Dendritic cell treated with granulocyte-macrophage colony-stimulating factor and Interleukin-4, amounts not matched to agents 40 ng/mL and 50 ng/mL, for 4 days (primary cell): ENCODE data around the gene ZNF335.
"Not testable (repeated sequence)": the region's sequence is repeated elsewhere in the genome, so short reads cannot be mapped to it uniquely, and the experiment has no call there.

Source experiments
- H3K27ac Mint-ChIP-seq: one replicate; pipeline ENCODE4 v1.8.0; 2022; ENCODE audit warnings: mild to moderate bottlenecking, mixed read lengths
- H3K27me3 Mint-ChIP-seq: one replicate; pipeline ENCODE4 v1.8.0; 2022; ENCODE audit warnings: mild to moderate bottlenecking, mixed read lengths
- H3K36me3 Mint-ChIP-seq: one replicate; pipeline ENCODE4 v1.8.0; 2022; ENCODE audit warnings: low read depth, mixed read lengths
- H3K4me1 Mint-ChIP-seq: one replicate; pipeline ENCODE4 v1.8.0; 2022; ENCODE audit warnings: low read depth, mixed read lengths
- H3K4me3 Mint-ChIP-seq: one replicate; pipeline ENCODE4 v1.8.0; 2022; ENCODE audit warnings: mild to moderate bottlenecking, moderate library complexity, mixed read lengths
- H3K9me3 Mint-ChIP-seq: one replicate; pipeline ENCODE4 v1.8.0; 2022; ENCODE audit warnings: mixed read lengths
- intact Hi-C: fragments of 100-400 bp; cut with micrococcal nuclease; formaldehyde crosslinking; loops from one replicate; pipeline ENCODE4 v1.15.0; 2022

ZNF335 gene

GRCh38 chr20:45959956-45960630 lies 11.9 kb downstream of the ZNF335 start:
- Mint-ChIP-seq H3K27me3 (no peaks in the 10 kb centered on the region), H3K27ac (no peak overlapping the region), H3K36me3 (peaks cover 98% of the 10 kb centered on the region), H3K9me3 (no peaks in the 10 kb centered on the region), H3K4me1 (peaks cover 5% of the 10 kb centered on the region), H3K4me3 (no peak overlapping the region)
- intact Hi-C loops = no loop called here

- peaks cover 5% of the 10 kb centered on the region for H3K4me1 Mint-ChIP-seq
- intact Hi-C loops = no loop called here
- H3K27me3 Mint-ChIP-seq = no peaks in the 10 kb centered on the region
- peaks cover 89% of the 10 kb centered on the region for H3K36me3 Mint-ChIP-seq
- H3K9me3 Mint-ChIP-seq = no peaks in the 10 kb centered on the region
- H3K4me3 Mint-ChIP-seq = no peak overlapping the region
- H3K27ac Mint-ChIP-seq = no peak overlapping the region
These were observed 12.9 kb downstream of the ZNF335 start for GRCh38 chr20:45959126-45959525.

- Mint-ChIP-seq H3K36me3 (peaks cover 89% of the 10 kb centered on the region), H3K27me3 (no peaks in the 10 kb centered on the region), H3K4me3 (no peak overlapping the region), H3K9me3 (no peaks in the 10 kb centered on the region), H3K4me1 (peaks cover 5% of the 10 kb centered on the region), H3K27ac (no peak overlapping the region)
- intact Hi-C loops = no loop called here
These were observed 13.4 kb downstream of the ZNF335 start for GRCh38 chr20:45958593-45958992.

GRCh38 chr20:45957021-45957941 lies 14.7 kb downstream of the ZNF335 start:
- H3K36me3 Mint-ChIP-seq = peaks cover 89% of the 10 kb centered on the region
- H3K4me1 Mint-ChIP-seq = no peaks in the 10 kb centered on the region
- no peak overlapping the region for H3K27ac Mint-ChIP-seq
- intact Hi-C loops = no loop called here
- H3K27me3 Mint-ChIP-seq = no peaks in the 10 kb centered on the region
- H3K9me3 Mint-ChIP-seq = no peaks in the 10 kb centered on the region
- no peak overlapping the region for H3K4me3 Mint-ChIP-seq

- peaks cover 89% of the 10 kb centered on the region for H3K36me3 Mint-ChIP-seq
- H3K27me3 Mint-ChIP-seq, H3K9me3 Mint-ChIP-seq, H3K4me1 Mint-ChIP-seq, H3K27ac Mint-ChIP-seq, intact Hi-C loops, H3K4me3 Mint-ChIP-seq: not testable (repeated sequence)
These were observed 15.7 kb downstream of the ZNF335 start for GRCh38 chr20:45956326-45956725.

- Mint-ChIP-seq H3K27ac (no peak overlapping the region), H3K4me1 (no peaks in the 10 kb centered on the region), H3K9me3 (no peaks in the 10 kb centered on the region), H3K36me3 (peaks cover 89% of the 10 kb centered on the region), H3K27me3 (no peaks in the 10 kb centered on the region), H3K4me3 (no peak overlapping the region)
- intact Hi-C loops = no loop called here
These were observed 18.3 kb downstream of the ZNF335 start for GRCh38 chr20:45953672-45954071.

GRCh38 chr20:45952861-45953260 lies 19.1 kb downstream of the ZNF335 start:
- H3K36me3 Mint-ChIP-seq = peaks cover 89% of the 10 kb centered on the region
- H3K9me3 Mint-ChIP-seq = no peaks in the 10 kb centered on the region
- intact Hi-C loops = no loop called here
- H3K4me1 Mint-ChIP-seq = no peaks in the 10 kb centered on the region
- H3K27me3 Mint-ChIP-seq = no peaks in the 10 kb centered on the region
- no peak overlapping the region for H3K4me3 Mint-ChIP-seq
- no peak overlapping the region for H3K27ac Mint-ChIP-seq

GRCh38 chr20:45951925-45952834 lies 19.8 kb downstream of the ZNF335 start:
- no peaks in the 10 kb centered on the region for H3K9me3 Mint-ChIP-seq
- no peaks in the 10 kb centered on the region for H3K27me3 Mint-ChIP-seq
- H3K36me3 Mint-ChIP-seq = peaks cover 89% of the 10 kb centered on the region
- no peak overlapping the region for H3K27ac Mint-ChIP-seq
- intact Hi-C loops = no loop called here
- H3K4me3 Mint-ChIP-seq = no peak overlapping the region
- H3K4me1 Mint-ChIP-seq = no peaks in the 10 kb centered on the region

GRCh38 chr20:45950330-45950646 lies 21.7 kb downstream of the ZNF335 start:
- Mint-ChIP-seq H3K4me1 (peaks cover 15% of the 10 kb centered on the region), H3K4me3 (no peak overlapping the region), H3K36me3 (peaks cover 89% of the 10 kb centered on the region), H3K27ac (no peak overlapping the region), H3K27me3 (no peaks in the 10 kb centered on the region), H3K9me3 (no peaks in the 10 kb centered on the region)
- intact Hi-C loops = no loop called here

- H3K36me3 Mint-ChIP-seq = peaks cover 95% of the 10 kb centered on the region
- no peak overlapping the region for H3K4me3 Mint-ChIP-seq
- no peaks in the 10 kb centered on the region for H3K27me3 Mint-ChIP-seq
- intact Hi-C loops = no loop called here
- peaks cover 19% of the 10 kb centered on the region for H3K4me1 Mint-ChIP-seq
- H3K9me3 Mint-ChIP-seq = no peaks in the 10 kb centered on the region
- H3K27ac Mint-ChIP-seq = no peak overlapping the region
These were observed 22.3 kb downstream of the ZNF335 start for GRCh38 chr20:45949542-45950329.

GRCh38 chr20:45948742-45949541 lies 23.1 kb downstream of the ZNF335 start:
- no peak overlapping the region for H3K27ac Mint-ChIP-seq
- no peaks in the 10 kb centered on the region for H3K9me3 Mint-ChIP-seq
- intact Hi-C loops = no loop called here
- peaks cover 23% of the 10 kb centered on the region for H3K4me1 Mint-ChIP-seq
- peaks cover 100% of the 10 kb centered on the region for H3K36me3 Mint-ChIP-seq
- no peak overlapping the region for H3K4me3 Mint-ChIP-seq
- H3K27me3 Mint-ChIP-seq = no peaks in the 10 kb centered on the region

- no peaks in the 10 kb centered on the region for H3K9me3 Mint-ChIP-seq
- intact Hi-C loops = no loop called here
- peaks cover 100% of the 10 kb centered on the region for H3K36me3 Mint-ChIP-seq
- no peaks in the 10 kb centered on the region for H3K27me3 Mint-ChIP-seq
- peaks cover 29% of the 10 kb centered on the region for H3K4me1 Mint-ChIP-seq
- no peak overlapping the region for H3K4me3 Mint-ChIP-seq
- H3K27ac Mint-ChIP-seq = no peak overlapping the region
These were observed 23.7 kb downstream of the ZNF335 start for GRCh38 chr20:45948261-45948733.
